ENCODE results near the gene TRIP12.
A peak's percentile ranks its signal among the peaks of the same experiment; 100 is the strongest.

The TRIP12 gene

GRCh38 chr2:229952256-229952835 is 30.5 kb upstream of the TRIP12 start:
- Histone ChIP-seq H3K27me3 (ENCODE audit: insufficient read depth, poor library complexity, severe bottlenecking) (no peaks in the 10 kb centered on the region), H3K27ac (replicated peaks) (no peak overlapping the region), H3K4me3 (replicated peaks; ENCODE audit: insufficient read depth, low read length) (no peak overlapping the region)
- no peak for DNase-seq (ENCODE audit: low read depth in 1 of 2, low spot score in 1 of 2)
- TF ChIP-seq POLR2AphosphoS5 (IDR thresholded peaks at IDR 0.05; ENCODE audit: low read depth) = no peak
- no peak for TF ChIP-seq GABPA (IDR thresholded peaks at IDR 0.05; ENCODE audit: low read depth)
- TF ChIP-seq SPI1 (IDR thresholded peaks at IDR 0.05; ENCODE audit: borderline replicate concordance, low read depth) = no peak
- no peak for TF ChIP-seq CTCF (IDR thresholded peaks at IDR 0.05; ENCODE audit: insufficient read depth, low read length)
- TF ChIP-seq REST (IDR thresholded peaks at IDR 0.05; ENCODE audit: insufficient replicate concordance, low read depth) = no peak

DNA sequence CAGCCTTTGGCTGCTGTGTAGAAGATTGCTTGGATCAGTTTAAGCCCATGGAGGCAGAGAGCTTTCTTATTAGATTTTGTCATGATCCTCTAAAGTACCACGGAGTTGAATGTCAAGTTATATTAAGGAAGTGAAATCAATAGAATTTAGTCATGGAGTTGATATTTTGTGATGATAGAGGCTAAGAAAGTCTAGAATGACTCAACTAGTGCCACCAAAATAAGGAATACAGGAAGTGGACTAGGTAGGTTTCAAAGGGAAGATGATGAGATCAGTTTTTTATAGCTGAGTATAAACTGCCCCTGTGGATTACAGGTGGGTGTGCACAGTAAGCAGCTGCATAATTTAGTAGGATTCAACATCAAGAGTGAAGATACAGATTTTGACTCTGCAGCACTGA is 25.7 kb upstream of the TRIP12 start:
- TF ChIP-seq SPI1 (IDR thresholded peaks at IDR 0.05; ENCODE audit: borderline replicate concordance, low read depth) (0 out of 2 replicates have a peak, but pooled peaks have one; percentile 8), REST (IDR thresholded peaks at IDR 0.05; ENCODE audit: insufficient replicate concordance, low read depth) (no peak)
- DNase-seq (ENCODE audit: low read depth in 1 of 2, low spot score in 1 of 2) = no peak
- Histone ChIP-seq H3K27ac (replicated peaks) (no peak overlapping the region), H3K27me3 (ENCODE audit: insufficient read depth, poor library complexity, severe bottlenecking) (no peaks in the 10 kb centered on the region), H3K4me3 (replicated peaks; ENCODE audit: insufficient read depth, low read length) (no peak overlapping the region)

DNA sequence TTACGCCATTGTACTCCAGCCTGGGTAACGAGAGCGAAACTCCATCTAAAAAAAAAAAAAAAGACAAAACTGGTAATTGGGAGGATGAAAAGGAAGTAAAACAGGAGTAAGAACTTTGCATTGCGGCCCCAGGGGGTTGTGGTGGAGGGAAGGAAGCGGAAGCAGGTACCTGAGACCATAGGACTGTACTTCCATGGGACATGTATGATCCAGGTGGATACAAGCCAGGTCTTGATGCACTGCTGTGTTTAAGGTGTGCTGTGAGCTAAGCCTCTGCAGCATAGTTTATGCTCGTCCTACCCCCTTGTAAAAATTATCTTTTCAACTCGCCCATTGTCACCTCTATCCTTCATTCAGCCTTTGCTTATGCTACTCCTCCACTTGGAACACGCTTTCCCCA is 24.2 kb upstream of the TRIP12 start:
- Histone ChIP-seq H3K27me3 (ENCODE audit: insufficient read depth, poor library complexity, severe bottlenecking) (no peaks in the 10 kb centered on the region), H3K27ac (replicated peaks) (no peak overlapping the region), H3K4me3 (replicated peaks; ENCODE audit: insufficient read depth, low read length) (no peak overlapping the region)
- no peak for DNase-seq (ENCODE audit: low read depth in 1 of 2, low spot score in 1 of 2)
- TF ChIP-seq POLR2AphosphoS5 (IDR thresholded peaks at IDR 0.05; ENCODE audit: low read depth) = no peak
- TF ChIP-seq GABPA (IDR thresholded peaks at IDR 0.05; ENCODE audit: low read depth) = no peak

DNA sequence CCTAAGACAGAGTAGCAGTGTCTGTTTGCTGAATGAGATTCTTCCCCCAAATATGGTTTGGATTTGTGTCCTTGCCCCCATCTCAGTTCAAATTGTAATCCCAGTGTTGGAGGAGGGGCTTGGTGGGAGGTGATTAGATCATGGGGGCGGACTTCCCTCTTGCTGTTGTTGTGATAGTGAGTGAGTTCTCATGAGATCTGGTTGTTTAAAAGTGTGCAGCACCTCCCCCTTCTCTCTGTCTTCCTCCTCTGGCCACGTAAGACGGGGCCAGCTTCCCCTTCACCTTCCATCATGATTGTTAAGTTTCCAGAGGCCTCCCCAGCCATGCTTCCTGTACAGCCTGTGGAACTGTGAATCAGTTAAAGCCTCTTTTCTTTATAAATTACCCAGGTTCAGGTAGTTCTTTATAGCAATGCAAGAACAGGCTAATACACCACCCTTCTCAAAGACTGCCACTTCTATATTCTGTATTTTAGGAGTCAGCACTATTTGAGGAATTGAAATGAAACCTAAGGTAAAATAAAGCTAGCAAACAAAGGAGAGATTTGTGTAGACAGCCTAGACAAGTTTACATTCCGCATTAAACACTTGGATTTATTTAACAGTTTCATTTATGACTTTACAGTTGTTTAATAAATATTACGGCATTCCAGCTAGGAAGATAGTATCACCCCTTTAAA is 22.1 kb upstream of the TRIP12 start:
- peak overlapping the region; percentile 41 for H3K27ac ChIP-seq (replicated peaks)
- H3K27me3 ChIP-seq (ENCODE audit: insufficient read depth, poor library complexity, severe bottlenecking) = no peaks in the 10 kb centered on the region
- DNase-seq (ENCODE audit: low read depth in 1 of 2, low spot score in 1 of 2) = peak; percentile 35 to 56
- no peak overlapping the region for H3K4me3 ChIP-seq (replicated peaks; ENCODE audit: insufficient read depth, low read length)
- TF ChIP-seq POLR2AphosphoS5 (IDR thresholded peaks at IDR 0.05; ENCODE audit: low read depth) (no peak), SPI1 (IDR thresholded peaks at IDR 0.05; ENCODE audit: borderline replicate concordance, low read depth) (peak; percentile 17; the same call in 1 of the 2 replicates)

DNA sequence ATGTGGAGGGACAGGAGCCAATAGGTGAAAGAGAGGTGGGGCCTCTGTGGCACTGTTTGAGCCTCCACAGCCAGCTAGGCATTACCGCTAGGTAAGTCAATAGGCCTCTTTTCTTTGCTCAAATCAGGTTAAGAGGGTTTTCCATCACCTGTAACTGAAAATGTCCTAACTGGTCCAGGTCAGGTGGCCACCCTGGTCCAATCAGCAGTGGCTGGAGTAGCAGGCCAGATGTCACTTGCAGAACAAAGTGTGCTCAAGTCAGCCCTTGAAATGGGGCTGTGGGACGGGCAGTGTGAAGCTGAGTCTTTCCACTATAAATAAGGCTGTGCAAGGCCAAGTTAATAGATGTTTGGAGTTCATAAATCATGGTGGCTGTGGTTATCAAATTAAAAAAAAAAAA is 21.4 kb upstream of the TRIP12 start:
- no peak for DNase-seq (ENCODE audit: low read depth in 1 of 2, low spot score in 1 of 2)
- Histone ChIP-seq H3K27ac (replicated peaks) (no peak overlapping the region), H3K27me3 (ENCODE audit: insufficient read depth, poor library complexity, severe bottlenecking) (no peaks in the 10 kb centered on the region), H3K4me3 (replicated peaks; ENCODE audit: insufficient read depth, low read length) (no peak overlapping the region)
- TF ChIP-seq POLR2AphosphoS5 (IDR thresholded peaks at IDR 0.05; ENCODE audit: low read depth) (no peak), GABPA (IDR thresholded peaks at IDR 0.05; ENCODE audit: low read depth) (no peak), CTCF (IDR thresholded peaks at IDR 0.05; ENCODE audit: insufficient read depth, low read length) (no peak), SPI1 (IDR thresholded peaks at IDR 0.05; ENCODE audit: borderline replicate concordance, low read depth) (no peak), REST (IDR thresholded peaks at IDR 0.05; ENCODE audit: insufficient replicate concordance, low read depth) (no peak)
